ENCODE results near the gene IL1A. TPM values are rescaled to one million over a fixed set of nuclear protein-coding genes. Genes with fewer than 3 reads are reported as not detected.
A peak's percentile ranks its signal among the peaks of the same experiment; 100 is the strongest.
"Not testable (repeated sequence)": the region's sequence is repeated elsewhere in the genome, so short reads cannot be mapped to it uniquely, and the experiment has no call there.

The IL1A gene
- not detected for total RNA-seq

GRCh38 chr2:112784199-112785189 lies at the start of gene IL1A:
TSS of gene IL1A (minus strand) at chr2:112784493. CDS start at chr2:112783770, 723 bp downstream.
- ATAC-seq (ENCODE audit: low read depth): no peak
- Mint-ChIP-seq H3K27ac (peak within 1 kb of the TSS; percentile 4), H3K4me1 (peaks cover 8% of the 10 kb centered on the region), H3K27me3 (peaks cover 44% of the 10 kb centered on the region), H3K36me3 (peaks cover 2% of the 10 kb centered on the region), H3K4me3 (no peak within 1 kb of the TSS), H3K9me3 (peaks cover 2% of the 10 kb centered on the region)
- DNase-seq: no peak
- POLR2A ChIA-PET: no interaction called here

- ATAC-seq (ENCODE audit: low read depth): no peak
- Mint-ChIP-seq H3K27me3 (peaks cover 41% of the 10 kb centered on the region), H3K27ac (no peak overlapping the region), H3K9me3 (peaks cover 3% of the 10 kb centered on the region), H3K4me3 (no peak overlapping the region), H3K36me3 (peaks cover 2% of the 10 kb centered on the region), H3K4me1 (peaks cover 3% of the 10 kb centered on the region)
- DNase-seq: no peak
- POLR2A ChIA-PET: no interaction called here
Measured at GRCh38 chr2:112833976-112834375, 49.7 kb upstream of the IL1A start.

DNA sequence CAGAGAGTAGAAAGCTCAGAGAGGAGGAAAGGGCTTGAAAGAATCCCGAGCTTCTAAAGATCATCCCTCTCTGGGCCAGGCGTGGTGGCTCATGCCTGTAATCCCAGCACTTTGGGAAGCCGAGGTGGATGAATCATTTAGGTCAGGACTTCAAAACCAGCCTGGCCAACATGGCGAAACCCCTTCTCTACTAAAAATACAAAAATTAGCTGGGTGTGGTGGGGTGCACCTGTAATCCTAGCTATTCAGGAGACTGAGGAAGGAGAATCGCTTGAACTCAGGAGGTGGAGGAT lies 49.3 kb upstream of the IL1A start:
- DNase-seq; H3K36me3 Mint-ChIP-seq; H3K27ac Mint-ChIP-seq; POLR2A ChIA-PET; ATAC-seq (ENCODE audit: low read depth); H3K4me3 Mint-ChIP-seq; H3K9me3 Mint-ChIP-seq; H3K4me1 Mint-ChIP-seq: not testable (repeated sequence)
- peaks cover 37% of the 10 kb centered on the region for H3K27me3 Mint-ChIP-seq

DNA sequence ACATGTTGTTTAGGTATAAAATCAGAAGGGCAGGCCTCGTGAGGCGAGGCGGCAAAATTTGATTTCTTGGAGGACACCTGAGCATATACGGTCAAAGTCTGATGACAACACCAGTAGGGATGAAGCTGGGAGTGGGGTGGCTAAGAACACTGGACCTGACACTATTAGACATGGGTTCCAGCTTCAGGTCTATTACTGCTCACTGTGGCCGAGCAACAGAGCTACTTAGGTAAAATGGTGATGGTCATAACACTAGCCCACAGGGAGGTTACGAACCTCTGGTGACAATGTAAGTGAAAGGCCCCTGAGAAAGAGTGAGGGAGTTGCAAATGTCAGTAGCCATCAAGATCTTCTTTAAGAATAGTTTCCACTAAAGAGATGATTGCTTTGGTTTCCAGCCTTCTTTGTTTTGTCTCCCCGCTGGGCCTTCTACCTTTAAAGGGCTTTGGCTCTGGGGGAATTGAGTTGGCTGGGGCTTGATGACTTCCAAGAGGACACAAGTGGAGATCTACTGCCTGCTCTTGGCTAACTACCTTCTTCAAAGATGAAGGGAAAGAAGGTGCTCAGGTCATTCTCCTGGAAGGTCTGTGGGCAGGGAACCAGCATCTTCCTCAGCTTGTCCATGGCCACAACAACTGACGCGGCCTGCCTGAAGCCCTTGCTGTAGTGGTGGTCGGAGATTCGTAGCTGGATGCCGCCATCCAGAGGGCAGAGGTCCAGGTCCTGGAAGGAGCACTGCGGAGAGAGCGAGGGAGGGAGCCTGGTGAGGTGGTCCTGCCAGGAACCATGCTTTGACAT lies 48.7 kb upstream of the IL1A start:
- POLR2A ChIA-PET: no interaction called here
- ATAC-seq (ENCODE audit: low read depth) (no peak), DNase-seq (no peak)

GRCh38 chr2:112831946-112832840 lies 47.9 kb upstream of the IL1A start:
- H3K9me3 Mint-ChIP-seq: peaks cover 3% of the 10 kb centered on the region
- no peak overlapping the region for H3K4me3 Mint-ChIP-seq
- ATAC-seq (ENCODE audit: low read depth) (no peak), DNase-seq (no peak)
- peaks cover 2% of the 10 kb centered on the region for H3K36me3 Mint-ChIP-seq
- H3K27me3 Mint-ChIP-seq: peaks cover 30% of the 10 kb centered on the region
- POLR2A ChIA-PET: no interaction called here
- peaks cover 3% of the 10 kb centered on the region for H3K4me1 Mint-ChIP-seq
- H3K27ac Mint-ChIP-seq: no peak overlapping the region

More for the DNA sequence above, 48.7 kb upstream of the IL1A start:
- H3K27ac Mint-ChIP-seq: no peak overlapping the region
- peaks cover 3% of the 10 kb centered on the region for H3K4me1 Mint-ChIP-seq
- H3K9me3 Mint-ChIP-seq: peaks cover 3% of the 10 kb centered on the region
- peaks cover 2% of the 10 kb centered on the region for H3K36me3 Mint-ChIP-seq
- H3K4me3 Mint-ChIP-seq: no peak overlapping the region
- H3K27me3 Mint-ChIP-seq: peaks cover 32% of the 10 kb centered on the region

- peaks cover 3% of the 10 kb centered on the region for H3K4me1 Mint-ChIP-seq
- no peak for DNase-seq
- no peak overlapping the region for H3K4me3 Mint-ChIP-seq
- H3K9me3 Mint-ChIP-seq: peaks cover 5% of the 10 kb centered on the region
- peaks cover 5% of the 10 kb centered on the region for H3K36me3 Mint-ChIP-seq
- POLR2A ChIA-PET: no interaction called here
- H3K27ac Mint-ChIP-seq: no peak overlapping the region
- peaks cover 25% of the 10 kb centered on the region for H3K27me3 Mint-ChIP-seq
- no peak for ATAC-seq (ENCODE audit: low read depth)
Measured at GRCh38 chr2:112831513-112831845, 47.2 kb upstream of the IL1A start.

DNA sequence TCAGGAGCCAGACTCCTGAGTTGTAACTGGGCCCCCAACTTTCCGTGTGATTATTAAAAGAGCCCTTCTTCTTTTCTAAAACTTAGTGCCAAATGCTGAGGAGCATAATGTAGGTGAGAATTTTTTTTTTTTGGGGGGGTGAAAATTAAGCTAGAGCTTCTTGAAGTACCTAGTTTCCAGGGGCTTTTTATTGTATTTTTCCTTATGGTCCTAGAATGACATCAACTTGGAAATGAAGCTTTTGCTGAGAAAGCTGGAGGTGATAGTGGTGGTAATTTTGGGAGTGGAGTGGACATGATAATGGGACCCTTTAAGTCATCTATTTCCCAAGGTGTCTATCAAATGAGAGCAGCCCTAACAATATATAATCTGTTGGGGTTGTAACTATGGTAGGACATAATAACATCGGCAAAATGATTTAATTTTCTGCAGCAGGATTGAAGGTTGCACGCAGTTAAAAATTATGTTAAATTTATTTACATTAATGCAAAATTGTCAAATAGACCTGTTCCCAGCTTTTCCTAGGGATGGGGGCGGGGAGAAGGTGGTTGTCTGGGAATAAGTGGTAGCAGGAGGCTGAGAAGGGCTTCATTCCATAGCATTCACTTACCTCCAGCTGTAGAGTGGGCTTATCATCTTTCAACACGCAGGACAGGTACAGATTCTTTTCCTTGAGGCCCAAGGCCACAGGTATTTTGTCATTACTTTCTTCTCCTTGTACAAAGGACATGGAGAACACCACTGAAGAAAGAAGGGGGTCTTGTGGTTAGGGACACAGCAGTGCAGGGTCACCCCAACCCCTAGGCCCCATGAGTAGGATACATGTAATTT lies 46.6 kb upstream of the IL1A start:
- H3K9me3 Mint-ChIP-seq: peaks cover 5% of the 10 kb centered on the region
- no peak overlapping the region for H3K4me3 Mint-ChIP-seq
- POLR2A ChIA-PET: no interaction called here
- H3K27ac Mint-ChIP-seq: no peak overlapping the region
- peaks cover 24% of the 10 kb centered on the region for H3K27me3 Mint-ChIP-seq
- peaks cover 5% of the 10 kb centered on the region for H3K36me3 Mint-ChIP-seq
- DNase-seq (no peak), ATAC-seq (ENCODE audit: low read depth) (no peak)
- peaks cover 3% of the 10 kb centered on the region for H3K4me1 Mint-ChIP-seq

GRCh38 chr2:112829961-112830681 lies 45.8 kb upstream of the IL1A start:
- ATAC-seq (ENCODE audit: low read depth): no peak
- Mint-ChIP-seq H3K27ac (no peak overlapping the region), H3K9me3 (peaks cover 5% of the 10 kb centered on the region), H3K4me3 (no peak overlapping the region), H3K4me1 (peaks cover 3% of the 10 kb centered on the region), H3K27me3 (peaks cover 17% of the 10 kb centered on the region), H3K36me3 (peaks cover 5% of the 10 kb centered on the region)
- POLR2A ChIA-PET: no interaction called here
- DNase-seq: no peak

- DNase-seq: no peak
- Mint-ChIP-seq H3K27me3 (peaks cover 16% of the 10 kb centered on the region), H3K27ac (peak overlapping the region; percentile 54), H3K9me3 (peaks cover 5% of the 10 kb centered on the region), H3K4me3 (no peak overlapping the region), H3K4me1 (peaks cover 6% of the 10 kb centered on the region), H3K36me3 (peaks cover 5% of the 10 kb centered on the region)
- POLR2A ChIA-PET: no interaction called here
- no peak for ATAC-seq (ENCODE audit: low read depth)
Measured at GRCh38 chr2:112829101-112829960, 45.0 kb upstream of the IL1A start.

DNA sequence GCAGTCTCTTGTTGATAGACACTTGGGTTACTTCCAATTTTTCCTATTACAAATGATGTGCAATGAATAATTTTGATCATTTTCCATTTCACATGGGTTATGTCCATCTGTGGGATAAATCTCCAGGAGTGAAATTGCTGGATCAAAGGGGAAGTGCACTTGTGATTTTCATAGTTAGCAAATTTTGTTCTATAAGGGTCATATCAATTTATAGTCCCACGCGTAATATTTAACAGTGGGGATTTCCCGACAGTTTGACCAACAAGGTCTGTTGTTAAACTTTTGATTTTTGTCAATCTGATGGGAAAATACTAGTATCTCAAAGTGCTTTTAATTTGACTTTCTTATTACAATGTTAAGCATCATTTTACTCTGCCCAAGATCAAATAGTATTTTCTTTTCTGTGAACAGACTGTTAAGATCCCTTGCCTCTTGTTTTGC lies 44.0 kb upstream of the IL1A start:
- Mint-ChIP-seq H3K36me3 (peaks cover 8% of the 10 kb centered on the region), H3K27ac (no peak overlapping the region), H3K27me3 (peaks cover 16% of the 10 kb centered on the region), H3K9me3 (peaks cover 5% of the 10 kb centered on the region), H3K4me3 (no peak overlapping the region), H3K4me1 (peaks cover 11% of the 10 kb centered on the region)
- no peak for ATAC-seq (ENCODE audit: low read depth)
- POLR2A ChIA-PET: no interaction called here
- no peak for DNase-seq

- H3K27me3 Mint-ChIP-seq: peaks cover 16% of the 10 kb centered on the region
- peaks cover 6% of the 10 kb centered on the region for H3K9me3 Mint-ChIP-seq
- no peak overlapping the region for H3K4me3 Mint-ChIP-seq
- POLR2A ChIA-PET: no interaction called here
- peaks cover 13% of the 10 kb centered on the region for H3K4me1 Mint-ChIP-seq
- H3K27ac Mint-ChIP-seq: no peak overlapping the region
- ATAC-seq (ENCODE audit: low read depth) (no peak), DNase-seq (no peak)
- H3K36me3 Mint-ChIP-seq: peaks cover 9% of the 10 kb centered on the region
Measured at GRCh38 chr2:112827604-112828185, 43.4 kb upstream of the IL1A start.

All from activated naive CD8-positive, alpha-beta T cell treated with anti-CD3 and anti-CD28 coated beads, Interleukin-2, amount 10 ng/mL, durations not matched to agents 7 days and 5 days (primary cell).